Measurements from ENCODE around the gene DNAJB9.

DNAJB9 gene

GRCh38 chr7:108605559-108606201 is 36.0 kb downstream of the DNAJB9 start:
- TF ChIP-seq TCF12 (IDR thresholded peaks at IDR 0.05; ENCODE audit: low read depth) (no peak), EP300 (IDR thresholded peaks at IDR 0.05; ENCODE audit: borderline replicate concordance) (no peak)

GRCh38 chr7:108609643-108610042 is 40.0 kb downstream of the DNAJB9 start:
- TF ChIP-seq TEAD4 (IDR thresholded peaks at IDR 0.05) (no peak), FOXM1 (IDR thresholded peaks at IDR 0.05; ENCODE audit: borderline replicate concordance, low read depth) (no peak), EP300 (IDR thresholded peaks at IDR 0.05; ENCODE audit: borderline replicate concordance) (no peak), RAD21 (IDR thresholded peaks at IDR 0.05; ENCODE audit: low read depth) (no peak), ZBTB7A (IDR thresholded peaks at IDR 0.05; ENCODE audit: low read depth) (no peak), EGR1 (IDR thresholded peaks at IDR 0.05) (no peak)
- TF ChIP-seq, protein P1, sequence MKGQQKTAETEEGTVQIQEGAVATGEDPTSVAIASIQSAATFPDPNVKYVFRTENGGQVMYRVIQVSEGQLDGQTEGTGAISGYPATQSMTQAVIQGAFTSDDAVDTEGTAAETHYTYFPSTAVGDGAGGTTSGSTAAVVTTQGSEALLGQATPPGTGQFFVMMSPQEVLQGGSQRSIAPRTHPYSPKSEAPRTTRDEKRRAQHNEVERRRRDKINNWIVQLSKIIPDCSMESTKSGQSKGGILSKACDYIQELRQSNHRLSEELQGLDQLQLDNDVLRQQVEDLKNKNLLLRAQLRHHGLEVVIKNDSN (IDR thresholded peaks at IDR 0.05), result no peak
- TF ChIP-seq, protein P2, sequence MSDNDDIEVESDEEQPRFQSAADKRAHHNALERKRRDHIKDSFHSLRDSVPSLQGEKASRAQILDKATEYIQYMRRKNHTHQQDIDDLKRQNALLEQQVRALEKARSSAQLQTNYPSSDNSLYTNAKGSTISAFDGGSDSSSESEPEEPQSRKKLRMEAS (IDR thresholded peaks at IDR 0.05), result no peak

DNA sequence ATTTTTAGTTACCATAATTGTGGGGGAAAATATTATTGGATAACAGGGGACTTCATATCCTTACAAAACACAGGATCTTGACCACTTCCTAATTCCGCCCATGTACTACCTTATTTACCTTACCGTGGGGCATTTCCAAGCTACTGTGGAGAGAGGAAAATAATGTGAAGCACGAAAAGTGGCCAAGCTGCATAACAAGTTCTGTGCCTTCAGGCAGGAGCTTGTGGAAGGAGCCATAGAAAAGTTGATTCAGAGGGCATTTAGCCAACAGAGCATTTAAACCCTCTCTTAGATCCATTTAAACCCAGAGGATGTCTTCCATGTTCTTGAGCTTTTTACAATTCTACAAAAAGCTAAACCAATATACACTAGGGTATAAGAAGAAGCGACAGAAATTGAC is 41.6 kb downstream of the DNAJB9 start:
- TF ChIP-seq, protein P1 (IDR thresholded peaks at IDR 0.05), result no peak
- TF ChIP-seq YY1 (IDR thresholded peaks at IDR 0.05; ENCODE audit: low read depth) (no peak), CEBPB (IDR thresholded peaks at IDR 0.05) (no peak), TAF1 (IDR thresholded peaks at IDR 0.05; ENCODE audit: low read depth) (no peak), EP300 (IDR thresholded peaks at IDR 0.05; ENCODE audit: borderline replicate concordance) (no peak), TEAD4 (IDR thresholded peaks at IDR 0.05) (no peak), TCF12 (IDR thresholded peaks at IDR 0.05; ENCODE audit: low read depth) (no peak), FOXM1 (IDR thresholded peaks at IDR 0.05; ENCODE audit: borderline replicate concordance, low read depth) (no peak), ZBTB7A (IDR thresholded peaks at IDR 0.05; ENCODE audit: low read depth) (no peak), RAD21 (IDR thresholded peaks at IDR 0.05; ENCODE audit: low read depth) (no peak), CREB1 (IDR thresholded peaks at IDR 0.05; ENCODE audit: low read depth) (no peak), NFIC (IDR thresholded peaks at IDR 0.05) (no peak), EGR1 (IDR thresholded peaks at IDR 0.05) (no peak)
- TF ChIP-seq, protein P3, sequence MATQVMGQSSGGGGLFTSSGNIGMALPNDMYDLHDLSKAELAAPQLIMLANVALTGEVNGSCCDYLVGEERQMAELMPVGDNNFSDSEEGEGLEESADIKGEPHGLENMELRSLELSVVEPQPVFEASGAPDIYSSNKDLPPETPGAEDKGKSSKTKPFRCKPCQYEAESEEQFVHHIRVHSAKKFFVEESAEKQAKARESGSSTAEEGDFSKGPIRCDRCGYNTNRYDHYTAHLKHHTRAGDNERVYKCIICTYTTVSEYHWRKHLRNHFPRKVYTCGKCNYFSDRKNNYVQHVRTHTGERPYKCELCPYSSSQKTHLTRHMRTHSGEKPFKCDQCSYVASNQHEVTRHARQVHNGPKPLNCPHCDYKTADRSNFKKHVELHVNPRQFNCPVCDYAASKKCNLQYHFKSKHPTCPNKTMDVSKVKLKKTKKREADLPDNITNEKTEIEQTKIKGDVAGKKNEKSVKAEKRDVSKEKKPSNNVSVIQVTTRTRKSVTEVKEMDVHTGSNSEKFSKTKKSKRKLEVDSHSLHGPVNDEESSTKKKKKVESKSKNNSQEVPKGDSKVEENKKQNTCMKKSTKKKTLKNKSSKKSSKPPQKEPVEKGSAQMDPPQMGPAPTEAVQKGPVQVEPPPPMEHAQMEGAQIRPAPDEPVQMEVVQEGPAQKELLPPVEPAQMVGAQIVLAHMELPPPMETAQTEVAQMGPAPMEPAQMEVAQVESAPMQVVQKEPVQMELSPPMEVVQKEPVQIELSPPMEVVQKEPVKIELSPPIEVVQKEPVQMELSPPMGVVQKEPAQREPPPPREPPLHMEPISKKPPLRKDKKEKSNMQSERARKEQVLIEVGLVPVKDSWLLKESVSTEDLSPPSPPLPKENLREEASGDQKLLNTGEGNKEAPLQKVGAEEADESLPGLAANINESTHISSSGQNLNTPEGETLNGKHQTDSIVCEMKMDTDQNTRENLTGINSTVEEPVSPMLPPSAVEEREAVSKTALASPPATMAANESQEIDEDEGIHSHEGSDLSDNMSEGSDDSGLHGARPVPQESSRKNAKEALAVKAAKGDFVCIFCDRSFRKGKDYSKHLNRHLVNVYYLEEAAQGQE (IDR thresholded peaks at IDR 0.05; ENCODE audit: low read depth), result no peak
- TF ChIP-seq, protein P2 (IDR thresholded peaks at IDR 0.05), result no peak

- TF ChIP-seq RAD21 (IDR thresholded peaks at IDR 0.05; ENCODE audit: low read depth) (peak; percentile 79), TCF12 (IDR thresholded peaks at IDR 0.05; ENCODE audit: low read depth) (no peak)
These were observed 43.7 kb downstream of the DNAJB9 start for GRCh38 chr7:108613147-108613948.

- TF ChIP-seq, protein P1 (IDR thresholded peaks at IDR 0.05), result no peak
- TF ChIP-seq NFIC (IDR thresholded peaks at IDR 0.05) (no peak), TEAD4 (IDR thresholded peaks at IDR 0.05) (no peak), CEBPB (IDR thresholded peaks at IDR 0.05) (no peak), TCF12 (IDR thresholded peaks at IDR 0.05; ENCODE audit: low read depth) (no peak), ZBTB7A (IDR thresholded peaks at IDR 0.05; ENCODE audit: low read depth) (no peak), EGR1 (IDR thresholded peaks at IDR 0.05) (no peak), FOXM1 (IDR thresholded peaks at IDR 0.05; ENCODE audit: borderline replicate concordance, low read depth) (no peak)
These were observed 44.3 kb downstream of the DNAJB9 start for GRCh38 chr7:108613949-108614381.

GRCh38 chr7:108614896-108615295 is 45.2 kb downstream of the DNAJB9 start:
- TF ChIP-seq RAD21 (IDR thresholded peaks at IDR 0.05; ENCODE audit: low read depth) (no peak), NFIC (IDR thresholded peaks at IDR 0.05) (no peak), TEAD4 (IDR thresholded peaks at IDR 0.05) (no peak), FOXM1 (IDR thresholded peaks at IDR 0.05; ENCODE audit: borderline replicate concordance, low read depth) (no peak), TCF12 (IDR thresholded peaks at IDR 0.05; ENCODE audit: low read depth) (no peak), TAF1 (IDR thresholded peaks at IDR 0.05; ENCODE audit: low read depth) (no peak), EGR1 (IDR thresholded peaks at IDR 0.05) (no peak), ZBTB7A (IDR thresholded peaks at IDR 0.05; ENCODE audit: low read depth) (no peak), CEBPB (IDR thresholded peaks at IDR 0.05) (no peak), YY1 (IDR thresholded peaks at IDR 0.05; ENCODE audit: low read depth) (no peak)
- TF ChIP-seq, protein P3 (IDR thresholded peaks at IDR 0.05; ENCODE audit: low read depth), result no peak
- TF ChIP-seq, protein P2 (IDR thresholded peaks at IDR 0.05), result no peak
- TF ChIP-seq, protein P1 (IDR thresholded peaks at IDR 0.05), result no peak
